Fibroblast of gingiva (primary cell): ENCODE data around the gene PTH1R.

ENCODE experiments used
- DNase-seq: peaks from one replicate; pipeline ENCODE4 v3.0.0-alpha.2; 2011; ENCODE audit warnings: low read depth

Gene PTH1R

DNA sequence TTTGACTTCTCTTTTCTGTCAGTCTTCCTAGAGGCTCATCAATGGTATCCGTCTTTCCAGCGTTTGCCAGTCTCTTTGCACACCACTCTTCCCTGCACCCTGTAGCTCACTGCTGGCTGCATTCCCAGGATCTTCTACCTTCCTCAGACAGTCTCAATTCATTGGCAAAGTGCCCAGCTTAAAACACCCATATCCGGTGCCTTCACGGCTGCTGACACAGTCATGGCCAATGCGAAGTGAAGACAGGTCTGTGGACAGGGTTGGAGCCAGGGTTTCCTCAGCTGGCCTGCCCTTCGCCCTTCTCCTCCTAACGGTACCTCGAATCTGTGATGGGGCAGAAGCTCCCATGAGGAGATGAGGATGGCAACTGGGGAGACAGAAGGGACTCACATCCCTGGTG lies 36.1 kb downstream of the PTH1R start:
- no peak for DNase-seq

DNA sequence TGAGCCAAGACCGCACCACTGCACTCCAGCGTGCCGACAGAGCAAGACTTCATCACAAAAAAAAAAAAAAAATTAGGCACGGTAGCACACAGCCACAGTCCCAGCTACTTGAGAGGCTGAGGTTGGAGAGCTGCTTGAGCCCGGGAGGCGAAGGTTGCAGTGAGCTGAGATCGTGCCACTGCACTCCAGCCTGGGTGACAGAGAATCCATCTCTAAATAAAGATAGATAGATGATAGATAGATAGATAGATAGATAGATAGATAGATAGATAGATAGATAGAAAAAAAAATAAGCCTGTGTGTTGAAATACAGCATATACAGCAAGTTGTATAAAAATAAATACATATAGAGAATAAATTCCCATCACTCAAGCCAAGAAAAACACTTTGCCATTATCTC lies 37.3 kb downstream of the PTH1R start:
- no peak for DNase-seq

DNA sequence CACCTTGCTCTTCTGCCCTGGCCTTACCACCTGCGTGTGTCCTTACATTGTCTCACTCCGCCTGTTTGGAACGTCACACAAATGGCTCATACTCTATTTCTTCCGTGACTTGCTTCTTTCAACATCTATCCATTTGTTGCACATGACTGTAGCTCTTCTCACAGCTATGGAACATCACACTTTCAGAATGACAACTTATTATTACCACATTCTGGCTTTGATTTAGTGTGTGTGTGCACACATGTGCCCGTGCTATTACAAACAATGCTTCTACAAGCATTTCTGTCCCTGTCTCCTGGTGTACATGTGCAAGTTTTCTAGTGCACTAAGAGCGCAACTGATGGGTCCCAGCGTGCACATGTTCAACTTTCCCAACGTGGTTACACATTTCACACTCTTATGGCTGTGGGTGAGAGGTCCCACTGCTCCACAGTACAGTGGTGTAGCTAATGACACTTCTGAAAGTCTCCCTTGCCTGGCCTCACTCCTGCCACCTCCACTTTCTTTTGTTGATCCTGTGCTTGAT lies 37.8 kb downstream of the PTH1R start:
- DNase-seq, result no peak

DNA sequence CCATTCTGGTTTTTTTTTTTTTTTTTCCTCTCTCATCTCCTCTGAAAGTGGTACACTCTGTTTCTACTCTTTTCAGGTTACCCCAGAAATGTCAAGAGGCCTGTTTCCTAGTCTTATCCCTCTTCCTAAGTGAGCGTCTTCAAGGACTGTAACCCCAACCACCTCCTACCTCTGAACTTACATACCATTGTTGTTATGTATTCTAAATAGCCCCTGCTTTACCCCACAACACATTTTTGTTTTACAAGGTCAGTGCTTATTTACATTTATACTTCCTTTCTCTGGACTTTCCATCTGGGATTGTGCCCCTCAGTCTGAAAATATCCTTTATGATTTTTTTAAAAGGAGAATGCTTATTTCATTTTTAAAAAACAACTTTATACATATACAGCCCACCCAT lies 38.8 kb downstream of the PTH1R start:
- no peak for DNase-seq

DNA sequence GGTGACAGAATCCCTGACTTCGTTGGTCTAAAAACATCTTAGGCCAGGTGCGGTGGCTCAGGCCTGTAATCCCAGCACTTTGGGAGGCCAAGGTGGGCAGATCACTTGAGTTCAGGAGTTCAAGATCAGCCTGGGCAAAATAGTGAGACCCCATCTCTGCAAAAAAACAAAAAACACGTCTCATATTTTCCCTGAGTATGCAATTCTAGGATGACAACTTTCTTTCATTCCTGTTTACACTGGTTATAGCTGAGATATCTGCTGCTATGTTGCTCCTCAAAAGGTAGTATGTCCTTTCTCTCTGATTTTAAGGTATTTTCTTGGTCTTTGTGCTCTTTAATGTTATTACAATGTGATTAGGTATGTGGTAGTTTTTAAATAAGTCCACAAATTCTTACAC lies 39.3 kb downstream of the PTH1R start:
- DNase-seq, result no peak

DNA sequence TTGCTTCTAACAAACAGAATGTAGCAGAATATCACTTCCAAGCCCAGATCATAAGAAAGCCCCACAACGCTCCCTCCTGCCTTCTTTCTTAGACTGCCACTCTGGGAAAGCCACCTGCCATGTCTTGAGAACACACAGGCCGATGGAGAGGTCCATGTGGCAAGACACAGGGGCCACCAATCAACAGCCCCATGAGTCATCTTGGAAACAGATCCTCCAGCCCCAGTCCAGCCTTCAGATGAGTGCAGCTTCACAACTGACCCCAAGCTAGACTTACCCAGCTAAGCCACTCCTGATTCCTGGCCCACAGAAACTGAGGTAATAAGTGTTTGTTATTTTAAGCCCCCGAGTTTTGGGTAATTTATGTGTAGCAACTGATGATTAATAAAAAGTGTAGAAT lies 39.7 kb downstream of the PTH1R start:
- no peak for DNase-seq

DNA sequence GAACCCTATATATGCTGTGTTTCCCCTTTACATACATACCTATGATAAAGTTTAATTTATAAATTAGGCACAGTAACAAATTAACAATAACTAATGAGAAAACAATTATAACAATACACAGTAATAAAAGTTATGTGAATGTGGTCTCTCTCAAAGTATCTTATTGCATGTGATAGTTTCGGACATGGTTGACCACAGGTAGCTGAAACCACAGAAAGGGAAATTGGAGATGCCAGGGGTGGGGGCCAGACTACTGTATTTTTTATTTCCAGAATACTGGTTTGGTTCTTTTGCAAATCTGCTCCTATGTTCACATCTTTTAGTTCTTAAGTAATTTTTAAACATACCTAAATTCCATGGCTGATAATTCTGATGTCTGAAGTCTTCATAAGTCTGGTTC lies 40.7 kb downstream of the PTH1R start:
- no peak for DNase-seq

DNA sequence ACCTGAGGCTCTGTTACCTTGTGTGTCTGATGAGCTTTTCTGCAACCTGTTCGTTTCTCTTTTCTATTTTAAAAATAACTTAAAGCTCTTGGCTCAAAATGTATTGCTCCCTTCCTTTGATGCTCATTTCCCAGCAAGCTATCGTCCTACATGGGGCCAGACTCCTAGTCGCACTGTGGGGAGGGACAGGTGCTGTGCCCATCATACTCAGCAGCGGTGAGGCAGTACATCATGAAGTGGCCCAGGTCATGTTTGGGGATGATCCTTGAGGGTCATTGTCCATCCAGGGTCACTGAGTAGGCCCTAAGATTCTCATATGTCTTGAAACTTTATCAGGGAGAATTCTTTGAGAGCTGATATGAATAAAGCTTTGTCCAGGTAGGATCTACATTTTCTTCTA lies 41.1 kb downstream of the PTH1R start:
- no peak for DNase-seq

DNA sequence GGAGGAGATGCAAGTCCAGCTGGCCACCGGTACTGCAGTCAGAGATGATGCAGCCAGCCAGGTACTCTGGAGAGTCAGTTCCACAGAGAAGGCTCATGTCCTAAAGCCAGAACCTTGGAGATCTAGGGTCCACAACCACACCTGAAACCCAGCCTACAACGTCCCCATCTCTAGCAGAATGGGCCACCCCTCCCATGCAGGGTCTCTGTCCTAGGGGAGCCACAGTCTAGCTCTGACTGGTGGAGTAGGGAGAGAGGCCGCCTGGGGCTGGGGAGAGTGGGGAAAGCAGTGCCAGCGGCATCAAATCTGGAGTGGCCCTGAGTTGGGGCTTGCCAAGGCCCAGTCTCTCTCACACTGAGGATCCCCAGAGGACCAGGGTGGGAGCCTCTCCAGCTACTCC lies 43.5 kb downstream of the PTH1R start:
- DNase-seq, result no peak

DNA sequence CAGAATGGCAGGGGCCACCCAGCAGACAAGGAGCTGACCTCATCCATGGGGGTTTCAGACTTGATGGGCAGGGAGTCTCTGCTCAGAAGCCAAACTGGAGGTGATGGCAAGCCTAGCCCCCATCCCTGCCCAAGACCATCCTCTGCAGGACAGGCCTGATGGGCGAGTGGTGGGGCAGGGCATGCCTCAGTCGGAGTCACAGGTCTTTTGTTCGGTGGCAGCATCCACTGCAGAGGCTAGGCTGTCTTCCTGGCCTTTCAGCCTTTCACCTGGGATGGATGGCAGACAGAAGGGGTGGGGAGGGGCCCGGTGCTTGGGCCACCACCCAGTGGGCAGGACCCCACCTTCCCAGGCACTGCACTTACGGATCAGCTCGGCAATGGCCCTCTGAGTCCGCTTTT lies 44.4 kb downstream of the PTH1R start:
- no peak for DNase-seq

DNA sequence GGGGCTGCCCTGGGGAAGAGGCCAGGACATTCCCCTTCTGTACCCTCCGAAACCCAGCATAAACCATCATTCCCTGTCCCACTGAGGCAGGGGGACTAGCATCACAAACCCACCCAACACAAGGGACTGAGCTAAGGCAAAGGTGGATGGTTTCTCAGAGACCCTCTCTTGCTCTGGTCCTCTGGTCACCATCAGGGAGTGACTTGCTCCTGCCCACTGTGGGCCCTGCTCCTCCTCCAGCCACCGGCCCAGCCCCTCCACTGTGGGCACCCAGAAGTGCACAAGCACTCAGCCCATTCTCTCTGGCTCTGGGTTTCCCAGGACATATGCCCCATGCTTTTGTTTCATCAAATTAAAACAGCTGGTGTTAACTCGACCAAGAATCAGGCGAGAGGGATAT lies 44.9 kb downstream of the PTH1R start:
- DNase-seq, result no peak

DNA sequence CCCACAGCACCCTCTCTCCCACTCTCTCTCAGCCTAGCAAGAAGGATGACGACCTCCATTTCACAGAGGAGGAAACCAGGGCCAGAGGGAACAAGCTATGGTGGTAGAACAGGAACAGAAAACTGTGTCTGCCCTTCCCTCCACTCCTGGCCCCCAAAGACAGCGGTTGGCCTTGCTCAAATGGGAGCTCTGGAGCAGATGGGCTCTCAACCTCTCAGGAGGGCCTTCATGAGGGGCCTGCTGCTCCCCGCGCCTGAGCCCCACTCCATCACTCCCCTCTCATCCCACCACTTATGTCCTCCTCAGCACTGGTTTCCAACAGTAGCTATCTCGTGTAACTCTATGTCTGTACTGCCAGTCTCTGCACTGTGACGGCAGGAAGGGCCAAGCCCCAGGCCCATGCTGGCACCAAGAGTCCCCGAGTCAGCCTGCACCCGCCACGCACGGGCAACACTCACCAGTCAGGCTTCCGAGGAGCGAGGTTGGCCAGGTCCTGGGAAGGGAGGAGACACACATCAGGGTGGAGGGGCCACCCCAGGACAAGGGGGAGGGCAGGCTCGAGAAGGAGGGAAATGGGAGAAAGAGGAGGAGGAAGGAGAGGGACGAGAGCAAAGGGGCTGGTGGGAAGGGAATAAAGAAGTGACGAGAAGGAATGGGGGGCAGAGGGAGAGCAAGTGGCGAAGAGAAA lies 45.5 kb downstream of the PTH1R start:
- no peak for DNase-seq

DNA sequence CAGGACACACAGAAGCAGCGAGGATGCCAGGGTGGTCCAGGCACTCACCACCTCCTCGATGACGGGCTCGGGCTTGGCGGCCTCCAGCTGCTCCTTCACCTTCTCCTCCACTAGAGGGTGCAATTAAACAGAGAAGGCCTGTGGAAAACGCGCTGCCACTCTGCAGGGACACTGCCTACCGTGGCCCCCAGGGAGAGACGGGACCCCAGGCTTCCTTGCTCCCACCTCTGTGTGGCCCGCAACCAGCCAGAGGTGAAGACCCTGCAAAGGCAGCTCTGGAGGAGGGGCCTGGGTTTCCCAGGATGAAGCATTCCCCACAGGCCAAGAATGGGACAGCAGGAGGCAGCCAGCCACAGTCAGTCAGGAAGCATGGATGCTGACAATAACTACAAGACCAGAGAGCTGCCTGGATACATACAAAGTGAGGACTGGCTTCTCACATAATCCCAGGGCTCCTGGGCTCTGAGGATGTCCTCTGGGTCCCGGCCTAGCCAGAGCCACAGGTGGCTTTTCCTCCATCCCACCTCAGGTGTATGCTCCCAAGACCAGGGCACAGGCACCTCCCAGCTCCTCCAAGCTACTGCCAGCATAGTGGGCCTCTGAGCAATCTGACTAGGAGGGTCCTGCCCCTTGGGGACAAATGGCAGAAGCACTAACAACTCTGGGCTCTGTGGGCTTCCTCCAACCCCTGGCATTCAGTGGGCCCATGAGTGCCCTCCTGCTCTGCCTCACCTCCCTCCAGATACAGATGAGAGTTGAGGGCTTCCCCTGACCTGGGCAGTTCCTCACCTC lies 46.2 kb downstream of the PTH1R start:
- no peak for DNase-seq

DNA sequence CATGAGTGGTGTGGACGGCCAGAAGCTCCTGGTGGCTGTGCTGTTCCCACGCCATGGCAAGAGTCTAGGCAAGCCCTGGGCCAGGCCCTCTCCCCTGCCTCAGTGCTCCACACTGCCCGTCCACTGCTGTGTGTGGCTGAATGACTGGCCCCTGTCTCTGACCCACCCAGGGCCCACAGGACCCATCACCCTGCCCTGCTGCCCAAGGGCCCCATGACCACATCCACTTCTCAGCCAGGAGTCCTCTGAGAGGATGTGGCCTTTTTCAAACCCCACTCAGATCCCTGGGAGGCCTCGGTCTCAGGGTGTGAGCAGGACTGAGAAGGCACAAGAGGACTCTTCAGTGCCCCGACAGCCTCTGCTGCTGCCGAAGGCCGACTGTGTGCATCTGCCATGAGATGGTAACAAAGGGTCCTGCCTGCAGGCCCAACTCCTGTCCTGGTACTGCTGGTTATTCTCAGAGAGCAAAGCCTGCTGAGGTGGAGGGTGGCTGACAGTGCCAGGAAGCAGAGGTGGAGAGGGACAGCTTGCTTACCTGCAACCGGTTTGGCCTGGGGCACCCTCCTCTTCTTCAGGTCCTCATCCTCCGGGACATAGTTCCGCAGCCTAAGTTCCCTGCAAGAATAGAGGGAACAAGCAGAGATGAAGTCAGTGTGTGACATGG lies 47.5 kb downstream of the PTH1R start:
- DNase-seq, result no peak

DNA sequence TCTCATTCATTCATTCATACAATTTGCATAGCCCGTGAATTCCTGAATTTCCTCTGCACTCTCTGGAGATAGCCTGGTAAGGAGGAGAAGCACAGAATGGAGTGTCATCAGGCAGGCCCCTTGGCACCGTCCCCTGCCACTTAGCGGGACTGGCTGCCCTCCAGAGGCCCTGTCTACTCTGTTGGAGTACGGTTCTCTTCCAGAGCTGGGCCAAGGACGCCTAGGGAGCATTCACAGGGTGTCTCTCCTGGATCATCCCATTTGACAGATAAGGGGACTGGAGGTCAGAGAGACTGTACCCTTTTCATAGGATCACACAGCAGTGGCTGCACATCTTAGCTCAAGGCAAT lies 48.0 kb downstream of the PTH1R start:
- no peak for DNase-seq

DNA sequence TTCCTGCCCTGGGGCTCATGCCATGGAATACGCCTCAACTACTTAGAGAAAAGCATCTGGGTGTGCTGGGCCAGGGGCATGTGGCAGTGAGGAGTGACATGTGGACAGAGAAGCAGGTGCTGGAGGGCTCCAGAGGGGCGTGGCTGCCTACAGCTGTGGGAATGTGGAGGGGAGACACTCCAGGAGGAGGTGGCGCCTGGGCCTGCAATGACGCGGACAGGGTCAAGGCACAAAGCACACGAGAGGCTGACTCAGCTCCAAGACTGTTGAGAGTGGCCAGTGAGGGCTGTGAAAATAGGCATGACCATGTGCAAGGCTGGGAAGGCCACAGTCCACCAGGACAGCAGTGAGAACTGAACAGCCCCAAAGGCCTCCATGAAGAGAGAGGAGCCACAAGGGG lies 48.5 kb downstream of the PTH1R start:
- DNase-seq, result no peak

DNA sequence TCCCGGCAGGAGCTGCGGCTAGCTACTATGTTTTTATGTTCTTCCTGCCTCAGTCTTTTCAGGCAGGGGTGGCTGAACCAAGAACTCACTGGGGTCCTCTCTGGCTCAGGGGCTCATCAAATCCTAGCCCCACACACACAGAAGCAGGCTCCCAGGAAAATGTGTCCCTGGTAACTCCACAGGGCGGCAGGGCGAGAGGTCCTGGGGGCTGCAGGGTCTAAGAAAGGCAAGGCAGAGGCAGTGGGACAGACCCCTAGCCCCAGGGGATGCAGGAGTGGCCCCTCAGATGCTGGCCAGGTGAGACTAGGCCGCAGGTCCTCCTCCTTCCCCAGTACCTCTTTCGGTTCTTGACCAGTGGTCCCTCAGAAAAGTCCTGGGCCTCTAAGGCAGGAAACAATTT lies 48.9 kb downstream of the PTH1R start:
- no peak for DNase-seq

DNA sequence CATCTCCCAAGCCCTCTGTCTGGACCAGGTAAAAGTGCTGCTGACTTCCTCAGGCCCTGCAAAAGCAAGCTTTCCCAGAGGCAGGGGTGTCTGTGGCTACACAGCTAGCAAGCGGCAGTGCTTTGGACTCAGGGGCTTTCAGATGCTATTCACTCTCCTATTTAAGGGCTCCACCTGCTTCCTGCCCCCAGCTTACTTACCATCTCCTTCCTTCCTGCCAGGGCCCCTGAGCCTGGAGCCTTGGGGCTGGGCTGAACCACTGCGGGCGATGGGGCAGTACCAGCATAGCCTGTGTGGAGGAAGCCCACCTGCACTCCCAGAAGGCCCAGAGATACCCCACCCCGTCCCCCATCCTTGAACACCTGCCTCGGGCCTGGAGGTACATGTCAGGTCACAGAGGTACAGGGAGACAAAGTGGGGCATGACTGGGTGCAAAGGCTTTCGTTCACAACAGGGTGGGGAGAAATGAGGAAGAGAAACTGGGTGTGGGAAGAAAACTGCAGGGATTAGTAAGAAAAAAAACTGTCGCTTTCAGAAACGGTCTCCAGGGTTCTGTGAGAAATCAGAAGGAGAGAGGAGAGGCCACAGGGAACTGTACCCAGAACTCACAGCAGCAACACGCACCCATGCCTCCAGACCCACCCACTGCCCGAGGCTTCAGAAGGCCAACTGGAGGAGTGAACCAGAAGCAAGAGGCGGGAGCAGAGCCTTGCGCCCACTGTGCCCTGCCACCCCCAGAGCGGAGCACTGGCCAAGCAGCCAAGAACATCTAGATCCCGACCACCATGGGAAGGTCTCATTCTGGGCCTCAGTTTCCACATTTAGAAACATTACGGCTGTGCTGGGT lies 49.6 kb downstream of the PTH1R start:
- DNase-seq, result no peak

DNA sequence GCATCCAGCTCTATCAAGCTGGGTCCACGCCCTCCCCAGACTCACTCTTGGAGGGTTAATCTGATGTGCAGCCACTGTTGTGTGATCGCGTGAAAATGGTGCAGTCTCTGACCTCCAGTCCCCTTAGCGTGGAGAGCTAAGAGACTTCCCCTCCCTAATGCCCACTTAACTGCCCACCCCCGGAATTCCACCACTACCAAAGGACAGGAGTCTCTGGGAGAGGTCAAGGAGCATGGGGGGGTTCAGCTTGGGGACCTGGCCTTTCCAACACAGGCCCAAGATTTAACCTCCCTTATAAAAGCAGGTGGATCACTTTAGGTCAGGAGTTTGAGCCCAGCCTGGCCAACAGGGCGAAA lies 50.2 kb downstream of the PTH1R start:
- DNase-seq, result no peak

DNA sequence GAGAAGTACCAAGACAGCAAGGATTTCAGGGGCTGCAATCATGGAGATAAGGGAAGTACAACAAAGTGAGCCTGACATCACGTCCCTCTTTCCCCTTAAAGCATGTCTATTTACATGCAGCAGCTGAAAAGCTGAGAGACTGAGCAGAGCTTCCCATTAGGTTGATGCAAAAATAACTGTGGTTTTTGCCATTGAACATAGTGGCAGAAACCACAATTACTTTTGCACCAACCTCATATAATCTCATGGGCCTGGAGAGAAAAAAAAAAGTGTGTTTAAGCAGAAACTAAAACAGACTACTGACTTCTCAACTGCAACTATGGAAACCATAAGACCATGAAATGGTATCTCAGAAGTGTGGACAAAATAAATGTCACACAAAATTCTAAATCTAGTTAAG lies 50.8 kb downstream of the PTH1R start:
- no peak for DNase-seq

DNA sequence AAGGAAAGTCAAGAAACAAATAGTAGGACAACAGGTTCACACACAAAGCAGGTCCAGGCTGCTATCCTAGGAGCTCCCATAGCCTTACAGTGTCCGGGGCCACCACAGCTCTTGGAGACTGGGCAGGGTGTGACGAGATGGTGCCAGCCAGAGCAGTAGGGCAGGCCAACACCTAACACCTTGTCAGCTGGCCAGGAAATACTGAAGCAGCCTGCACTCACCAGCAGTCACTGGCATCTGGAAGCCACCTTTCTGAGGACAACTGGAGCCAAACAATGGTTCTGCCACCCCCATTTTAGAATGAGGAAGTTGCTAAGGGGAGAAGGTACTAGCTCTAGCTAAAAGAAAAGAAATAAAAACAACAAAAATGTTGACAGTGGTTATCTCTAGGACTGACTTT lies 51.8 kb downstream of the PTH1R start:
- no peak for DNase-seq

DNA sequence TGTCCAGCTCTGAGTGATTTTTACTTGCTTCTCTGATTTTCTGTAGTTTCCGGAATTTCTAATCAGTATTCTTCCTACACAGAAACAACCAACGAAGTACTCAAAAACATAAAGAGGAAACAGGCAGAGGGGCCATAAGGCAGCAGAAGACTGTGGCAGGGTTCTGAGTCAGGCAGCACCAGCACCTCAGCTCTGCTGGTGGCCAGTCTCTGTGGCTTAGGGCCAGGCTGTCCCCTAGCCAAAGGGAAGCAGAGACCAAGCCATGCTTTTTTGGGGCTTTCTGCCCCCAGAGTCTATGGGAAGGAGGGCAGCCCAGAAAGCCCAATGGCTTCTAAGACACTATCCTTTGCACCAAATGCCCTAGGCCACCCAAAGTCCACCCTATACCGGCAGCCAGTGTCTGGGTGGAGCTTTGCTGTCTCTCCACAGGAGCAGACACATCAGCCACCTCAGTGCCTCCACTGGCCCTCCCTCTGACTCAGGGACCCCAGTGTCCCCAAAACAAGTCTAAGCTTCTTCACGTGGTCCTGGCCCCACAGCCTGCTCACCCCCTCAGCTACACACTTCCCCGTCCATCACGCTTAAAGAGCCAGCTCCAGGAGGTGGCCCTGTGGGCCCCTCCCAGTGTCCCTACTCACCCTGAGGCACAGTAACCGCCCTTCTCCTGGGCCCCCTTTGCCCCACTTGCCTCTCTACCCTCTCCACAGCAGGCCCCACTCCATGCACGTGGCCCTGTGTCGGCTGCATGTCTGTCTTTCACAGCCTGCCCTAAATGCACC lies 52.8 kb downstream of the PTH1R start:
- no peak for DNase-seq
